C4-2B (cell line): ENCODE data around the gene OTULINL.

ENCODE experiments used
- CTCF ChIP-seq: fragments of 450-650 bp; conservative IDR thresholded peaks from 2 replicates; pipeline ENCODE4 v1.5.1; 2017; ENCODE audit warnings: mild to moderate bottlenecking
- ZFX ChIP-seq: fragments of 450-650 bp; IDR thresholded peaks from 2 replicates; pipeline ENCODE4 v1.6.1; 2017

GRCh38 chr5:14640765-14641164 is 59.2 kb downstream of the OTULINL start:
- TF ChIP-seq CTCF (no peak), ZFX (no peak)
